GM23338 (cell line): ENCODE results near the gene CACNB2. TPM values are rescaled to one million over a fixed set of nuclear protein-coding genes. Genes with fewer than 3 reads are reported as not detected.

Experiments
- ATAC-seq: fragments of 200-7000 bp; cut with Tn5 transposase; 3 replicates; pipeline ENCODE4 v1.9.1; 2020
- DNase-seq: peaks from one replicate; pipeline ENCODE4 v3.0.0-alpha.2; 2015; ENCODE audit warnings: low spot score
- H2AFZ ChIP-seq: fragments of 200-600 bp; sonication (generic); 2 replicates; pipeline ENCODE4 v1.8.0; 2016; ENCODE audit warnings: antibody characterized with exemption, mild to moderate bottlenecking, moderate library complexity
- H3F3A ChIP-seq: fragments of 200-600 bp; sonication (generic); replicated peaks from 2 replicates; pipeline ENCODE4 v1.8.0; 2017; ENCODE audit warnings: antibody characterized with exemption, mixed run types, low read depth
- H3K27ac ChIP-seq: fragments of 200-600 bp; sonication (generic); 2 replicates; pipeline ENCODE4 v1.6.1; 2016; ENCODE audit warnings: low read depth
- H3K27me3 ChIP-seq: fragments of 200-600 bp; sonication (generic); 2 replicates; pipeline ENCODE4 v1.8.0; 2016; ENCODE audit warnings: mild to moderate bottlenecking, mixed run types, moderate library complexity; ENCODE audit not compliant: insufficient read depth
- H3K36me3 ChIP-seq: fragments of 200-600 bp; sonication (generic); 2 replicates; pipeline ENCODE4 v1.8.0; 2016; ENCODE audit warnings: mild to moderate bottlenecking; ENCODE audit not compliant: insufficient read depth
- H3K4me1 ChIP-seq: fragments of 200-600 bp; sonication (generic); 2 replicates; pipeline ENCODE4 v1.8.0; 2016; ENCODE audit warnings: mild to moderate bottlenecking, moderate library complexity; ENCODE audit not compliant: insufficient read depth
- H3K4me2 ChIP-seq: fragments of 200-600 bp; sonication (generic); 2 replicates; pipeline ENCODE4 v1.7.1; 2017; ENCODE audit warnings: mixed run types
- H3K4me3 ChIP-seq: fragments of 200-600 bp; sonication (generic); 2 replicates; pipeline ENCODE4 v1.6.1; 2016; ENCODE audit warnings: mixed run types
- H3K79me2 ChIP-seq: fragments of 200-600 bp; sonication (generic); replicated peaks from 2 replicates; pipeline ENCODE4 v1.8.0; 2017; ENCODE audit warnings: mild to moderate bottlenecking; ENCODE audit not compliant: insufficient read depth
- H3K9me2 ChIP-seq: fragments of 200-600 bp; sonication (generic); 2 replicates; pipeline ENCODE4 v1.8.0; 2017; ENCODE audit not compliant: insufficient read depth
- H4K20me1 ChIP-seq: fragments of 200-600 bp; sonication (generic); replicated peaks from 2 replicates; pipeline ENCODE4 v1.8.0; 2017; ENCODE audit warnings: mild to moderate bottlenecking; ENCODE audit not compliant: insufficient read depth
- H3K27ac Mint-ChIP-seq: 2 replicates; pipeline ENCODE4 v1.8.0; 2020; ENCODE audit warnings: inconsistent platforms, mild to moderate bottlenecking, moderate library complexity, mixed read lengths
- H3K27me3 Mint-ChIP-seq: 3 replicates; pipeline ENCODE4 v1.8.0; 2022; ENCODE audit warnings: low read depth, mild to moderate bottlenecking, moderate library complexity, mixed read lengths, inconsistent platforms; ENCODE audit not compliant: insufficient read depth, poor library complexity
- H3K36me3 Mint-ChIP-seq: 3 replicates; pipeline ENCODE4 v1.8.0; 2021; ENCODE audit warnings: low read depth, mild to moderate bottlenecking, inconsistent platforms, moderate library complexity, mixed read lengths
- H3K4me1 Mint-ChIP-seq: 3 replicates; pipeline ENCODE4 v1.8.0; 2020; ENCODE audit warnings: mild to moderate bottlenecking, inconsistent platforms, mixed read lengths
- H3K4me3 Mint-ChIP-seq: 3 replicates; pipeline ENCODE4 v1.8.0; 2021; ENCODE audit warnings: moderate library complexity, mild to moderate bottlenecking, inconsistent platforms, mixed read lengths
- H3K9me3 Mint-ChIP-seq: 3 replicates; pipeline ENCODE4 v1.8.0; 2020; ENCODE audit warnings: moderate library complexity, mild to moderate bottlenecking, inconsistent platforms, mixed read lengths
- CREB1 ChIP-seq: fragments of 250-450 bp; sonication (Bioruptor Pico); IDR thresholded peaks from 2 replicates; pipeline ENCODE4 v1.5.0; 2020; ENCODE audit warnings: low read depth, mild to moderate bottlenecking, moderate library complexity
- EZH2 ChIP-seq: fragments of 200-600 bp; sonication (generic); IDR thresholded peaks from one replicate; pipeline ENCODE4 v1.8.0; 2017; ENCODE audit warnings: antibody characterized with exemption, mild to moderate bottlenecking, low read depth; ENCODE audit not compliant: unreplicated experiment
- EZH2phosphoT487 ChIP-seq: fragments of 200-600 bp; sonication (generic); IDR thresholded peaks from one replicate; pipeline ENCODE4 v1.8.1; 2018; ENCODE audit warnings: antibody characterized with exemption; ENCODE audit not compliant: unreplicated experiment
- JUNB ChIP-seq: IDR thresholded peaks from one replicate; pipeline ENCODE4 v1.6.1; 2016; ENCODE audit warnings: antibody characterized with exemption; ENCODE audit not compliant: unreplicated experiment
- NANOG ChIP-seq: IDR thresholded peaks from 2 replicates; pipeline ENCODE4 v1.6.1; 2016; ENCODE audit warnings: antibody characterized with exemption, borderline replicate concordance
- POLR2AphosphoS5 ChIP-seq: IDR thresholded peaks from 2 replicates; pipeline ENCODE4 v1.6.1; 2016; ENCODE audit warnings: antibody characterized with exemption, low read depth
- STAT1 ChIP-seq: IDR thresholded peaks from one replicate; pipeline ENCODE4 v1.6.1; 2016; ENCODE audit warnings: antibody characterized with exemption; ENCODE audit not compliant: unreplicated experiment
- ZNF114 ChIP-seq: fragments of 250-450 bp; sonication (Bioruptor Pico); IDR thresholded peaks from 2 replicates; pipeline ENCODE4 v1.5.0; 2020; ENCODE audit warnings: mild to moderate bottlenecking, moderate library complexity
- ZNF331 ChIP-seq: fragments of 250-450 bp; sonication (Bioruptor Pico); IDR thresholded peaks from 2 replicates; pipeline ENCODE4 v1.5.0; 2020; ENCODE audit warnings: low read depth, mild to moderate bottlenecking, moderate library complexity
- ZNF462 ChIP-seq: fragments of 250-450 bp; sonication (Bioruptor Pico); IDR thresholded peaks from 2 replicates; pipeline ENCODE4 v1.5.0; 2020; ENCODE audit warnings: mild to moderate bottlenecking, moderate library complexity
- polyA plus RNA-seq: library from polyadenylated mRNA; unstranded; fragments of >200 nt; fragmentation: Nextera tagmentation; extraction: Ambion mirVana; gene quantifications from 2 replicates; pipeline ENCODE4 v1.2.1, GENCODE V29; 2016
- total RNA-seq: library from RNA; depleted of rRNA; stranded (reverse); fragments of >200 nt; shearing (Covaris generic); gene quantifications from 2 replicates; pipeline ENCODE4 v1.2.3, GENCODE V29; 2014
- TF ChIP-seq, protein P1 (sequence below): IDR thresholded peaks from one replicate; pipeline ENCODE4 v1.6.1; 2018; ENCODE audit warnings: antibody characterized with exemption; ENCODE audit not compliant: unreplicated experiment
- TF ChIP-seq, protein P2 (sequence below): IDR thresholded peaks from 2 replicates; pipeline ENCODE4 v1.6.1; 2016; ENCODE audit warnings: antibody characterized with exemption
- TF ChIP-seq, protein P3 (sequence below), 2 experiments: fragments of 200-600 bp in 1 of 2; sonication (generic) in 1 of 2; conservative IDR thresholded peaks; 2 replicates each; pipeline versions ENCODE4 v1.5.1 to v1.6.1; 2016 to 2017; ENCODE audit warnings: antibody characterized with exemption in 2 of 2, low read depth in 2 of 2, mild to moderate bottlenecking in 2 of 2, moderate library complexity in 1 of 2

CACNB2 gene
- total and polyA plus RNA-seq, 2 experiments from 2014 or later: 5.0 to 5.9 TPM

- no peak for DNase-seq
- Histone ChIP-seq H3K9me2 (peaks cover 4% of the 10 kb centered on the region; the same call in 1 of the 2 replicates), H3K36me3 (no peaks in the 10 kb centered on the region), H3K27ac (no peak overlapping the region), H2AFZ (no peak overlapping the region), H3F3A (no peaks in the 10 kb centered on the region), H3K4me2 (no peak overlapping the region), H3K27me3 (no peaks in the 10 kb centered on the region), H4K20me1 (no peaks in the 10 kb centered on the region), H3K4me3 (no peak overlapping the region), H3K4me1 (no peaks in the 10 kb centered on the region), H3K79me2 (no peaks in the 10 kb centered on the region)
- Mint-ChIP-seq H3K27me3 (no peaks in the 10 kb centered on the region), H3K36me3 (no peaks in the 10 kb centered on the region), H3K4me3 (no peak overlapping the region), H3K9me3 (no peaks in the 10 kb centered on the region), H3K27ac (no peak overlapping the region), H3K4me1 (no peaks in the 10 kb centered on the region; the same call in 2 of the 3 replicates)
- ATAC-seq: no peak
- TF ChIP-seq EZH2phosphoT487 (no peak), CREB1 (CRISPR knock-in tag) (no peak), STAT1 (no peak), EZH2 (no peak), ZNF462 (CRISPR knock-in tag) (no peak), ZNF114 (CRISPR knock-in tag) (no peak), ZNF331 (CRISPR knock-in tag) (no peak), NANOG (no peak), POLR2AphosphoS5 (no peak), JUNB (no peak)
- TF ChIP-seq, protein P1, sequence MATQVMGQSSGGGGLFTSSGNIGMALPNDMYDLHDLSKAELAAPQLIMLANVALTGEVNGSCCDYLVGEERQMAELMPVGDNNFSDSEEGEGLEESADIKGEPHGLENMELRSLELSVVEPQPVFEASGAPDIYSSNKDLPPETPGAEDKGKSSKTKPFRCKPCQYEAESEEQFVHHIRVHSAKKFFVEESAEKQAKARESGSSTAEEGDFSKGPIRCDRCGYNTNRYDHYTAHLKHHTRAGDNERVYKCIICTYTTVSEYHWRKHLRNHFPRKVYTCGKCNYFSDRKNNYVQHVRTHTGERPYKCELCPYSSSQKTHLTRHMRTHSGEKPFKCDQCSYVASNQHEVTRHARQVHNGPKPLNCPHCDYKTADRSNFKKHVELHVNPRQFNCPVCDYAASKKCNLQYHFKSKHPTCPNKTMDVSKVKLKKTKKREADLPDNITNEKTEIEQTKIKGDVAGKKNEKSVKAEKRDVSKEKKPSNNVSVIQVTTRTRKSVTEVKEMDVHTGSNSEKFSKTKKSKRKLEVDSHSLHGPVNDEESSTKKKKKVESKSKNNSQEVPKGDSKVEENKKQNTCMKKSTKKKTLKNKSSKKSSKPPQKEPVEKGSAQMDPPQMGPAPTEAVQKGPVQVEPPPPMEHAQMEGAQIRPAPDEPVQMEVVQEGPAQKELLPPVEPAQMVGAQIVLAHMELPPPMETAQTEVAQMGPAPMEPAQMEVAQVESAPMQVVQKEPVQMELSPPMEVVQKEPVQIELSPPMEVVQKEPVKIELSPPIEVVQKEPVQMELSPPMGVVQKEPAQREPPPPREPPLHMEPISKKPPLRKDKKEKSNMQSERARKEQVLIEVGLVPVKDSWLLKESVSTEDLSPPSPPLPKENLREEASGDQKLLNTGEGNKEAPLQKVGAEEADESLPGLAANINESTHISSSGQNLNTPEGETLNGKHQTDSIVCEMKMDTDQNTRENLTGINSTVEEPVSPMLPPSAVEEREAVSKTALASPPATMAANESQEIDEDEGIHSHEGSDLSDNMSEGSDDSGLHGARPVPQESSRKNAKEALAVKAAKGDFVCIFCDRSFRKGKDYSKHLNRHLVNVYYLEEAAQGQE: no peak
- TF ChIP-seq, protein P2, sequence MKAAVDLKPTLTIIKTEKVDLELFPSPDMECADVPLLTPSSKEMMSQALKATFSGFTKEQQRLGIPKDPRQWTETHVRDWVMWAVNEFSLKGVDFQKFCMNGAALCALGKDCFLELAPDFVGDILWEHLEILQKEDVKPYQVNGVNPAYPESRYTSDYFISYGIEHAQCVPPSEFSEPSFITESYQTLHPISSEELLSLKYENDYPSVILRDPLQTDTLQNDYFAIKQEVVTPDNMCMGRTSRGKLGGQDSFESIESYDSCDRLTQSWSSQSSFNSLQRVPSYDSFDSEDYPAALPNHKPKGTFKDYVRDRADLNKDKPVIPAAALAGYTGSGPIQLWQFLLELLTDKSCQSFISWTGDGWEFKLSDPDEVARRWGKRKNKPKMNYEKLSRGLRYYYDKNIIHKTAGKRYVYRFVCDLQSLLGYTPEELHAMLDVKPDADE: no peak
- TF ChIP-seq, protein P3, sequence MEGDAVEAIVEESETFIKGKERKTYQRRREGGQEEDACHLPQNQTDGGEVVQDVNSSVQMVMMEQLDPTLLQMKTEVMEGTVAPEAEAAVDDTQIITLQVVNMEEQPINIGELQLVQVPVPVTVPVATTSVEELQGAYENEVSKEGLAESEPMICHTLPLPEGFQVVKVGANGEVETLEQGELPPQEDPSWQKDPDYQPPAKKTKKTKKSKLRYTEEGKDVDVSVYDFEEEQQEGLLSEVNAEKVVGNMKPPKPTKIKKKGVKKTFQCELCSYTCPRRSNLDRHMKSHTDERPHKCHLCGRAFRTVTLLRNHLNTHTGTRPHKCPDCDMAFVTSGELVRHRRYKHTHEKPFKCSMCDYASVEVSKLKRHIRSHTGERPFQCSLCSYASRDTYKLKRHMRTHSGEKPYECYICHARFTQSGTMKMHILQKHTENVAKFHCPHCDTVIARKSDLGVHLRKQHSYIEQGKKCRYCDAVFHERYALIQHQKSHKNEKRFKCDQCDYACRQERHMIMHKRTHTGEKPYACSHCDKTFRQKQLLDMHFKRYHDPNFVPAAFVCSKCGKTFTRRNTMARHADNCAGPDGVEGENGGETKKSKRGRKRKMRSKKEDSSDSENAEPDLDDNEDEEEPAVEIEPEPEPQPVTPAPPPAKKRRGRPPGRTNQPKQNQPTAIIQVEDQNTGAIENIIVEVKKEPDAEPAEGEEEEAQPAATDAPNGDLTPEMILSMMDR (conservative IDR thresholded peaks at IDR 0.05; ENCODE audit: low read depth in 2 of 2): no peak
Measured at GRCh38 chr10:18109341-18109870, 30.8 kb upstream of the CACNB2 start.
